GM18499 (cell line): ENCODE measurements around the gene PKMYT1.
"Not testable (repeated sequence)": the region's sequence is repeated elsewhere in the genome, so short reads cannot be mapped to it uniquely, and the experiment has no call there.

Experiments used
- ATAC-seq: cut with Tn5 transposase; IDR thresholded peaks from one replicate; pipeline ENCODE4 v1.9.1; 2021; ENCODE audit warnings: moderate number of reproducible peaks; ENCODE audit not compliant: insufficient read depth, unreplicated experiment

PKMYT1 gene

DNA sequence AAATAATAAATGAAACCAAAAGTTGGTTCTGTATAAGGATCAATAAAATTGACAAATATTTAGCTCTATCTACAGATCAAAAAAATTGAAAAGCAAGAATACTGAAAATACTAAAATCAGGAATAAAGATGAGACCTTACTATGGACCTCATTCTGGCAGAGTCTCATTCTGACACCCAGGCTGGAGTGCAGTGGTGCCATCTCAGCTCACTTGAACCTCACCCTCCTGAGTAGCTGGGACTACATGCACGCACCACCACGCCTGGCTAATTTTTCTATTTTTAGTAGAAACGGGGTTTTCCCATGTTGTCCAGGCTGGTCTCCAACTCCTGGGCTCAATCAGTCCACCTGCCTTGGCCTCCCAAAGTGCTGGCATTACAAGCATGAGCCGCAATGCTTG, 38.2 kb downstream of the PKMYT1 start:
- ATAC-seq: no peak

DNA sequence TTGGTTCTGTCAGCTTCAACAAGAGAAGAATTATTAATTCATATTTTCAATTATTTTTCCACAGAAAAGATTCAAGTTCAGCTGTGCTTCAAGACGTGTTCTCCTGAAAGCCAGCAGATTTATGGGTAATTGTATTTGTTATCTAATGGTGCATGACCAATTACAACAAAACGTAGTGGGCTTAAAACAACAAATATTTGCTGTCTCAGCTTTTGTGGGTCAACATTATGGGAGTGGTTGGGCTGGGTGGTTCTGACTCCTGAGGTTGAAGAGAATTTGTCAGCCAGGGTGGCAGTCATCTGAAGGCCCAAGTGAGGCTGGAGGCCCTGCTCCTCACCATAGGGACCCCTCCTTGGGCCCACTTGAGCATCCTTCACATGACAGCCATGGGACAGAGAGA, 40.3 kb downstream of the PKMYT1 start:
- ATAC-seq: no peak

DNA sequence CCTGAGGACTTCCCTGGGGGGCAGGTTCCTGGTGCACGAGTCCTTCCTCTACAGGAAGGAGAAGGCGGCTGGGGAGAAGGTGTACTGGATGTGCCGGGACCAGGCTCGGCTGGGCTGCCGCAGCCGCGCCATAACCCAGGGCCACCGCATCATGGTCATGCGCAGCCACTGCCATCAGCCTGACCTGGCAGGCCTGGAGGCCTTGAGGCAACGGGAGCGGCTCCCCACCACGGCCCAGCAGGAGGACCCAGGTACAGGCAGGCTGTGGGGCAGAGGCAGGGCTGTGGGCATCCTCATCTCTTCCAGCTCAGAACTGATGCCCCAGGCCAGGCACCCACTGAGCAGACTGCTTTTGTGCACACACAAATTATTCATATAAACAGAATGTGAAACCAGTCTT, 42.0 kb downstream of the PKMYT1 start:
- ATAC-seq: no peak

DNA sequence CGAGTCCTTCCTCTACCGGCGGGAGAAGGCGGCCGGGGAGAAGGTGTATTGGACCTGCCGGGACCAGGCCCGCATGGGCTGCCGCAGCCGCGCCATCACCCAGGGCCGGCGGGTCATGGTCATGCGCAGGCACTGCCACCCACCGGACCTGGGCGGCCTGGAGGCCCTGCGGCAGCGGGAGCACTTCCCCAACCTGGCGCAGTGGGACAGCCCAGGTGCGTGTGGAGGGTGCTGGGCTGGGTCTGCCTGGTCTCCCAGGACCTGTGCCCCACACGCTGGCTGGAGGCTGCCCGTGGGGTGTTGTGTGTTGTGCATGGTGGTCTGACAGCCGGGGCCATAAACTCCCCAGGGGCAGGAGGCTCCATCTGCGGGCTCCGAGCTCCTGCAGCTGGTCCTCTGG, 43.1 kb downstream of the PKMYT1 start:
- no peak for ATAC-seq

DNA sequence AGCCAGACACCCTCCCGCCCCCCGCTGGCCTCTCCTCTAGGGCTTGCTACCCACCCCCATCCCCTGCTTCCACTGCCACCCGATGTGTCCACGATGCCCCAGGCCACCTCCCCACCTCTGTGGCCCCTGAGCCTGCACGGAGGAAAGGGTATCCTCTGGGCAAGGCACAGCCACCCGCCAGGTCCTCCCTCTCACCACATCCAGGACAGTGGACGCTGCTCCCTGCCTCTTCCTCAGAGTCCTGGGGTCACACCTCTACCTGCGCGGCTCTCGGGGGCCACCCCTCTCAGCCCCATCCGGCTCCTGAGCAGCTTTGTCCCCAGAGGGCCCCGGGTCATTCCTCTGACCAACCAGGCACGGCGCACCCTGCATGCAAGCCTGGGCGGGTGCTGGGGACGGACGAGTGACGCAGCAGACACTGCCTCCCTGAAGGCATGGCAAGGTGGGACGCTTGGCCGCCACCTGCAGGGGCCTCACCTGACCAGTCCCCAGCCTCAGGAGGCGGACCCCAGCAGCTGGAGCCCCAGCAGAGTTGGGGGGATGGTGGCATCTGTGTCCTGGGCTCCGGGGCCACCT, 43.7 kb downstream of the PKMYT1 start:
- no peak for ATAC-seq

DNA sequence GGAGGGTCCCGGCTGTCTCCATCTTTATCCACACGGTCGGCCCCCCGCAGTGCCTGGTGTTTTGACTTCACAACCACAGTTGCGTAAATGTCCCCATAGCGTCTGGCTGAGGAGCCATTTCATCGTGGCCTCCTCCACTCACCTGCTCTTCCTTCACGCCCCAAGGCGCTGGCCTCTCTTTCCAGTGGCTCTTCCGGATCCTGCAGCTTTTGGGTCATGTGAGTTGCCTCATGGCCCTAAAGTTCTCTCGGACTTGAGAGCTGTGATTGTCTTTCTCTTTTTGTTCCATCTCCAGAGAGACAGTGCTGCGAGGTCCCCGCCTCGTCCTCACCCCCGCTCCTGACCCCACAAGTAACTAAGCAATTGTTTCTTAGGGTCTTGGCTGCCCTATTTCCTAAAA, 45.8 kb downstream of the PKMYT1 start:
- ATAC-seq: no peak

DNA sequence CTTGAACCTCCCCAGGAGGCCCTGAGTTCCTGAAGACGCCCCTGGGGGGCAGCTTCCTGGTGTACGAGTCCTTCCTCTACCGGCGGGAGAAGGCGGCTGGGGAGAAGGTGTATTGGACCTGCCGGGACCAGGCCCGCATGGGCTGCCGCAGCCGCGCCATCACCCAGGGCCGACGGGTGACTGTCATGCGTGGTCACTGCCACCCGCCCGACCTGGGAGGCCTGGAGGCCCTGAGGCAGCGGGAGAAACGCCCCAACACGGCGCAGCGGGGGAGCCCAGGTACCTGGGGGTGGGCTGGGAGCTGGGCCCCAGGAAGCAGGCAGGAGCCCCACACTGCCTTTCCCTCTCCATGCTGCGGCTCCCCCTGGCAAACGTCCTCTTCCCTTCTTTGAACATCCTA, 46.5 kb downstream of the PKMYT1 start:
- no peak for ATAC-seq

DNA sequence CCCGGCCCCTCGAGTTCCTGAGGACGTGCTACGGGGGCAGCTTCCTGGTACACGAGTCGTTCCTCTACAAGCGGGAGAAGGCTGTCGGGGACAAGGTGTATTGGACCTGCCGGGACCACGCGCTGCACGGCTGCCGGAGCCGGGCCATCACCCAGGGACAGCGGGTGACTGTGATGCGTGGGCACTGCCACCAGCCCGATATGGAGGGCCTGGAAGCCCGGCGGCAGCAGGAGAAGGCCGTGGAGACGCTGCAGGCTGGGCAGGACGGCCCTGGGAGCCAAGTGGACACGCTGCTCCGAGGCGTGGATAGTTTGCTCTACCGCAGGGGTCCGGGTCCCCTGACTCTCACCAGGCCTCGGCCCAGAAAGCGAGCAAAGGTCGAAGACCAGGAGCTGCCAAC, 47.1 kb downstream of the PKMYT1 start:
- ATAC-seq: no peak

DNA sequence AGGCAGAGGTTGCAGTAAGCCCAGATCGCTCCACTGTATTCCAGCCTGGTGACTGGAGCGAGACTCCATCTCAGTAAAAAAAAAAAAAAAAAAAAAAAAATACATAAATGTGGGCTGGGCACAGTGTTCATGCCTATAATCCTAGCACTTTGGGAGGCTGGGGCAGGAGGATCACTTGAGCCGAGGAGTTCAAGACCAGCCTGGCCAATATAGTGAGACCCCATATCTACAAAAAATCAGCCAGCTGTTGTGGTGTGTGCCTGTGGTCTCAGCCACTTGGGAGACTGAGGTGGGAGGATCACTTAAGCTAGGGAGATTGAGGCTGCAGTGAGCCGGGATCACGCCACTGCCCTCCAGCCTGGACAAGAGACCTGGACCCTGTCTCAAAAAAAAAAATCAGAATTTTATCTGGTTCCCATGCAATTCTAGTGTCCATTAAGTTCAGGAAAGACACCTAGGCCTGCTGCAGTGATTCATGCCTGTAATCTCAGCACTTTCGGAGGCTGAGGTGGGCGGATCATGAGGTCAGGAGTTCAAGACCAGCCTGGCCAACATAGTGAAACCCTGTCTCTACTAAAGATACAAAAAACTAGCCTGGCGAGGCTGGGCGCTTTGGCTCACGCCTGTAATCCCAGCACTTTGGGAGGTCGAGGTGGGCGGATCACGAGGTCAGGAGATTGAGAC, 48.9 kb downstream of the PKMYT1 start:
- not testable (repeated sequence) for ATAC-seq

DNA sequence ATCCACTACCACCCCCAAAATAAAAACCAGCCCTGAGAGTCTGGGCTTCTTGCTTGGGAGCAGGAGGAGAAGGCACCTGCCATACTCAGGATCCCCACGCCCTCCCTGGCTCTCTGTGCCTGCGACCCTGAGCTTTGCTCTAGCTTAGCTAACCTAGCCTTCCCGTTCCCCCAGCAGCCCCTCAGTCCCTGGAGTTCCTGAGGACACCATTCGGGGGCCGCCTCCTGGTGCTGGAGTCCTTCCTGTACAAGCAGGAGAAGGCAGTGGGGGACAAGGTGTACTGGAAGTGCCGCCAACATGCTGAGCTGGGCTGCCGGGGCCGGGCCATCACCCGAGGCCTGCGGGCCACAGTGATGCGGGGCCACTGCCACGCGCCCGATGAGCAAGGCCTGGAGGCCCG, 50.0 kb downstream of the PKMYT1 start:
- ATAC-seq: no peak

DNA sequence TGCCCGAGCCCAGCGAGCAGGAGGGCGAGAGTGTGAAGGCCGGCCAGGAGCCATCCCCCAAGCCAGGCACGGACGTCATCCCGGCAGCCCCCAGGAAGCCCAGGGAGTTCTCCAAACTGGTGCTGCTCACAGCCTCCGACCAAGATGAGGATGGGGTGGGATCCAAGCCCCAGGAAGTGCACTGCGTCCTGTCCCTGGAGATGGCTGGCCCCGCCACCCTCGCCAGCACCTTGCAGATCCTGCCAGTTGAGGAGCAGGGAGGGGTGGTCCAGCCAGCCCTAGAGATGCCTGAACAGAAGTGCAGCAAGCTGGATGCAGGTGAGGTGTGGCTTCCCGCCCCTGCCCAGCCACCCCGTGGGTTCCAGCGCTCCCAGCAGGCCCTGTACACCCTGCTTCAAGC, 50.6 kb downstream of the PKMYT1 start:
- ATAC-seq: no peak

DNA sequence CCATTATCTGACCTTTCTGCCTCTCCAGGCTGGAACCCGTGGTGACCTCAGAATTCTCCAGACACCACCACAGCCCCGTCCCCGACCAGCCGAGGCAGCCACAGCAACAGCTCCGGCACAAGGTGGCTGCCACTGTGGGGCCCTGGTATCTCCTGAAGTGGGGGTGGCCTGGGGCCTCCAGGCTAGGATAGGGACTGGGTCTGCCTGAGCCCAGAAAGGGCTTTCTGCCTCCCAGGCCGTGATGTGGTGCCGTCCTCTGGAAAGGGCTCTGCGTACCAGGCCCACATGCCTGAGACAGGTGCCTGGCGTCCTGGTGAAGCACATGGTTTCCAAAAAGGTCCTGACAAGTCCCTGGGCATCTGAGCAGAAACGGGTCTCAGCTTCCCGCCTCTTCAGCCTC, 51.5 kb downstream of the PKMYT1 start:
- no peak for ATAC-seq

DNA sequence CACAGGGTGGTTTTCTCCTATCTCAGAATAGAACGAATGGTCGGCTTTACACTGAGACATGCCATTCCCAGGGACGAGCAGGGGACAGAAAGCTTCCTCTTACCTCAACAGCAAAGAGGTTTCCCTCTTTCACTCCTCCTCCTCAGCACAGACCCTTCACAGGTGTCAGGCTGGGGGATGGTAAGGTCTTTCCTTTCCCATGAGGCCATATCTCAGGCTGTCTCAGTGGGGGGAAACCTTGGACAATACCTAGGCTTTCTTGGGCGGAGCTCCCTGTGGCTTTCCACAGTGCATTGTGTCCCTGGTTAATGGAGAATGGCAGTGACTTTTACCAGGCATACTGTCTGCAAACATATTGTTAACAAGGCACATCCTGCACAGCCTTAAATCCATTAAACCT, 52.1 kb downstream of the PKMYT1 start:
- ATAC-seq: not testable (repeated sequence)

DNA sequence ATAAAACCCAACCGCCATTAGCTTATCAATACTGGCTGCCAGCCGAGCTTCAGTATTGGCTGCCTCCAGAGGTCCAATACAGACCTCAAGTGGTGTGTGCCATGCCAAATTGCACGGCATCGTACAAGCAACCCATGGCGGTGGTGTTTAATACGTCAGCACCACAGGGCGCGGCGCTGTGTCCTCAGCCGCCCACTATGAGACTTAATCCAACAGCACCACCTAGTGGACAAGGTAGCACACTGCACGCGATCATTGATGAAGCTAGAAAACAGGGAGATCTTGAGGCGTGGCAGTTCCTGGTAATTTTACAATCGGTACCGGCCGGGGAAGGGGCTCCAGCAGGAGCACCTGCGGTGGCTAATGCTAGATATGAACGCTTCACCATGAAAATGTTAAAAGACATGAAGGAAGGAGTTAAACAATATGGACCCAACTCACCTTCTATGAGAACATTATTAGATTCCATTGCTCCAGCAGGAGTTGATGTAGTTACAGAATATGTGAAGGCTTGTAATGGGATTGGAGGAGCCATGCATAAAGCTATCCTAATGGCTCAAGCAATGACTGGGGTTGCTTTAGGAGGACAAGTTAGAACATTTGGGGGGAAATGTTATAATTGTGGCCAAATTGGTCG, 53.1 kb downstream of the PKMYT1 start:
- ATAC-seq: no peak

DNA sequence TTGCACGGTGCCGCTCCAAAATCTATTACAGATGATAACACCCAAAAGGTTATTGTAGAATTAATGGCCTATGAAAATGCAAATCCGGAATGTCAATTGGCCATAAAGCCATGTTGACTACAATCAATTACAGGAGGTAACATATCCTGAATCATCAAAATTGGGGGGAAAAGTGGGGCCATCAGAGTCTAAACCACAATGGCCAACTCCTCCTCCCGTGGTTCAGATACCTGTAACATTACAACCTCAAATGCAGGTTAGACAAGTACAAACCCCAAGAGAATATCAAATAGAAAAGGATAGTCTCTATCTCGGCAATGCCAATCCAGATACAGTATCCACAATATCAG, 53.6 kb downstream of the PKMYT1 start:
- no peak for ATAC-seq

DNA sequence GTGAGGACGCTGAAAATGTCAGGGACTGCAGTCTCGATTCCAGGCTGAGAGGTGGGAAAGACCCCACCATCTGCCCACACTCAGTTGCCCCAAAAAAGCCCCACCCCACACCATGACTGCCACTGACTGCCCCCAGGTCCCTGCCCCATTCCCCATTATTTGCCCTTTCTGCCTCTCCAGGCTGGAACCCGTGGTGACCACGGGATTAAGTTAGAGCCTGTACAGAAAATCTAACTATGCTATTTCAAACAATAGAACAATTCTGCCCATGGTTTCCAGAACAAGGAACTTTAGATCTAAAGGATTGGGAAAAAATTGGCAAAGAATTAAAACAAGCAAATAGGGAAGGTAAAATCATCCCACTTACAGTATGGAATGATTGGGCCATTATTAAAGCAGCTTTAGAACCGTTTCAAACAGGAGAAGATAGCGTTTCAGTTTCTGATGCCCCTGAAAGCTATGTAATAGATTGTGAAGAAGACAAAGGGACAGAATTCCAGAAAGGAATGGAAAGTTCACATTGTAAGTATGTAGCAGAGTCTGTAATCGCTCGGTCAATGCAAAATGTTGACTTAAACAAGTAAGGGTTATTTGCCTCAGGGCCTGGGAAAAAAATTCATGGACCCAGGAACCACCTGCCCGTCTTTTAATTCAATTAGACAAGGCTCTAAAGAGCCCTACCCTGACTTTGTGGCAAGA, 54.1 kb downstream of the PKMYT1 start:
- ATAC-seq: no peak

DNA sequence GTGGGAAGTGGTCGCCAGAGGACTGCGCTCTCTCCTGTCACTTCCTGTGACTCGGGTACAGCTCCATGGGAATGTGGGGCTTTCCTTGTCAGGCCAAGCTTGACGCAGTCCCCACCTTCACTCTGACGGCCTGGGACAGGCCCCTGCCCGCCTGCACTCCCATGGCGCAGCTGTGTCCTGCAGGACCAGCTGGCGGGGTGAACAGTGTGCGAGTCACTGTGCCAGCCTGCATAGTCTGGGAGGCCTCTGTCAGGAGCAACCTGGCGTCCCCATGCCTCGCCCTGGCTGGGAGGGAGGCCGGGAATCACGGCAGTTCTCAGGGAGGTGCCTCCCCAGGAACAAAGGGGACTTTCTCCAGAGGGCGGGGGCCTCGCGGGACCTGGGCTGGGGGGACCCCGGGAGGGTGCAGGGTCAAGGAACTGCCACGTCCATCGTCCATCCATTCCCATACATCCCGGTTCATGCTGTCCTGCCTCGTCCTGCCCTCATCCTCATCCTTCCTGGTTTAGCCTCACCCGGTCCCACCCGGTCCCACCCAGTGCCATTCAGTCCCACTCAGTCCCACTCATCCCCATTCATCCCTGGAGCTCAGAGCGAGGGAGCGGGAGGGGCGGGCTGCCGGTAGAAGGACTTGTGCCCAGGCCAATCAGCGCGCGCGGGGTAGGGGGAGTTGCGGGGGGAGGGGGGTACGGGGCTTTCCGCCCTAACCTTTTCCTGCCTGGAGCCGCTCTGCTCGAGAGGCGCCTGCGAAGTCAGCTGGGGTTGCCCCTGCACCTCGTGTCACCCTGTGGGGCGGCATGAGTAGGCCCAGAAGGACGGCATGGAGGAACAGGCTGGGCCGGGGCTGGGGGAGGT, 55.1 kb downstream of the PKMYT1 start:
- ATAC-seq: no peak

DNA sequence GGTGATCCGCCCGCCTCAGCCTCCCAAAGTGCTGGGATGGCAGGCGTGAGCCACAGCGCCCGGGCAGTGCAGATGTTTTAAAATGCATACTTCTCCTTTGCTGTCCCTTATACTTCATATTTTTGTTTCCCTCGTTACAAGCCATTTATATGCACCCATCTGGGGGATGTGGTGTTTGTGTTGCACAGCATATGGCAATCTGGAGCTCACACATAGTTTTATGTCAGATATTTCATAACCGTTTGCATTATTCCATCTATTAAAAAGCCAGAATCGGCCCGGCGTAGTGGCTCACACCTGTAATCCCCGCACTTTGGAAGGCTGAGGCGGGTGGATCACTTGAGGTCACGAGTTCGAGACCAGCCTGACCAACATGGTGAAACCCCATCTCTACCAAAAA, 56.8 kb downstream of the PKMYT1 start:
- no peak for ATAC-seq
